GM12878 (cell line): ENCODE measurements around the gene LARP4B. TPM values are rescaled to one million over a fixed set of nuclear protein-coding genes. Genes with fewer than 3 reads are reported as not detected.

Experiments
- ATAC-seq: fragments of 200-7000 bp; cut with Tn5 transposase; 3 replicates; pipeline ENCODE4 v1.9.1; 2020; ENCODE audit warnings: mild to moderate bottlenecking, moderate library complexity
- BruUV-seq: library from RNA; stranded (reverse); fragments of 400-500 nt; replicated peaks from 2 replicates; lab custom pipeline; 2021; lab: Mats Ljungman, UMichigan
- CTCF ChIA-PET: fragments of 300-600 bp; sonication (Branson Sonifier 250); formaldehyde crosslinking; extraction: SDS; loops from one replicate; lab custom pipeline; 2021; ENCODE audit warnings: inconsistent platforms; lab: Yijun Ruan, JAX
- POLR2A ChIA-PET: fragments of 350-600 bp; formaldehyde crosslinking; extraction: SDS; loops from one replicate; lab custom pipeline; 2021; ENCODE audit warnings: inconsistent platforms; lab: Charles Lee
- RAD21 ChIA-PET: fragments of 300-600 bp; sonication (Branson Sonifier 250); formaldehyde crosslinking; loops from one replicate; lab custom pipeline; 2023; ENCODE audit warnings: antibody characterized with exemption; ENCODE audit not compliant: unreplicated experiment; lab: Charles Lee
- SMC1A ChIA-PET: fragments of 300-600 bp; sonication (Branson Sonifier 250); formaldehyde crosslinking; loops from one replicate; lab custom pipeline; 2023; ENCODE audit not compliant: unreplicated experiment, uncharacterized antibody; lab: Charles Lee
- DNase-seq: peaks from one replicate; pipeline ENCODE4 v3.0.0-alpha.2; 2011; ENCODE audit warnings: low read depth, low spot score
- FAIRE-seq: peaks from 3 replicates; lab custom pipeline; 2011; peaks lifted over from hg19 to GRCh38; lab: Jason Lieb, UNC
- H2AFZ ChIP-seq: 2 replicates; pipeline ENCODE4 v1.6.0; 2011; ENCODE audit warnings: low read depth, low read length, control low read depth; ENCODE audit not compliant: control insufficient read depth
- H3K27ac ChIP-seq: 2 replicates; pipeline ENCODE4 v1.5.1; 2011; ENCODE audit warnings: control low read depth; ENCODE audit not compliant: control insufficient read depth, insufficient read depth
- H3K27me3 ChIP-seq, 2 experiments: replicated peaks in 1 of 2; 2 replicates each; pipeline versions ENCODE4 v1.6.0 to v1.6.1; 2011; ENCODE audit warnings: low read length in 1 of 2; ENCODE audit not compliant: control insufficient read depth in 2 of 2, insufficient read depth in 2 of 2
- H3K36me3 ChIP-seq, 2 experiments: 2 replicates each; pipeline ENCODE4 v1.5.1; 2011; ENCODE audit warnings: low read length in 1 of 2; ENCODE audit not compliant: control insufficient read depth in 2 of 2, insufficient read depth in 2 of 2
- H3K4me1 ChIP-seq: 2 replicates; pipeline ENCODE4 v1.6.1; 2011; ENCODE audit warnings: mild to moderate bottlenecking, low read length, moderate library complexity, mixed read lengths; ENCODE audit not compliant: control insufficient read depth, insufficient read depth
- H3K4me2 ChIP-seq: 2 replicates; pipeline ENCODE4 v1.6.0; 2011; ENCODE audit warnings: control low read depth; ENCODE audit not compliant: control insufficient read depth, insufficient read depth
- H3K4me3 ChIP-seq: fragments of 200-600 bp; sonication (generic); 2 replicates; pipeline ENCODE4 v1.5.1; 2016
- H3K79me2 ChIP-seq: 2 replicates; pipeline ENCODE4 v1.6.0; 2011; ENCODE audit warnings: low read length; ENCODE audit not compliant: control insufficient read depth, insufficient read depth
- H3K9ac ChIP-seq: 2 replicates; pipeline ENCODE4 v1.8.0; 2011; ENCODE audit warnings: low read length, control low read depth, mixed read lengths; ENCODE audit not compliant: control insufficient read depth, insufficient read depth
- H3K9me3 ChIP-seq: replicated peaks from 3 replicates; pipeline ENCODE4 v1.5.1; 2011; ENCODE audit warnings: mild to moderate bottlenecking, low read length; ENCODE audit not compliant: control insufficient read depth, insufficient read depth
- H4K20me1 ChIP-seq: 2 replicates; pipeline ENCODE4 v1.6.0; 2011; ENCODE audit not compliant: control insufficient read depth, insufficient read depth
- CREM ChIP-seq: IDR thresholded peaks from 2 replicates; pipeline ENCODE4 v1.6.1; 2014; ENCODE audit warnings: antibody characterized with exemption, low read depth
- FOXM1 ChIP-seq: IDR thresholded peaks from 2 replicates; pipeline ENCODE4 v1.6.1; 2012; ENCODE audit warnings: low read depth, mild to moderate bottlenecking, inconsistent platforms, low read length, moderate library complexity
- RAD51 ChIP-seq: fragments of 450-650 bp; IDR thresholded peaks from 2 replicates; pipeline ENCODE4 v1.6.1; 2016; ENCODE audit warnings: moderate library complexity, mild to moderate bottlenecking, inconsistent platforms
- RFX5 ChIP-seq: IDR thresholded peaks from 2 replicates; pipeline ENCODE4 v1.6.1; 2011; ENCODE audit warnings: low read depth, low read length, improper control_type of control experiment
- SIN3A ChIP-seq: IDR thresholded peaks from 2 replicates; pipeline ENCODE4 v1.6.1; 2012; ENCODE audit warnings: low read depth, low read length, improper control_type of control experiment
- SMAD5 ChIP-seq: IDR thresholded peaks from 2 replicates; pipeline ENCODE4 v1.6.1; 2016; ENCODE audit warnings: antibody characterized with exemption, low read depth
- SPI1 ChIP-seq: IDR thresholded peaks from 2 replicates; pipeline ENCODE4 v1.6.1; 2011; ENCODE audit warnings: low read depth, mild to moderate bottlenecking, low read length, moderate library complexity, borderline replicate concordance; ENCODE audit not compliant: insufficient read depth
- SRF ChIP-seq, 2 experiments: IDR thresholded peaks; 2 replicates each; pipeline ENCODE4 v1.6.1; 2011; ENCODE audit warnings: low read depth in 2 of 2, low read length in 2 of 2, mild to moderate bottlenecking in 1 of 2, moderate library complexity in 1 of 2
- TCF3 ChIP-seq: IDR thresholded peaks from 2 replicates; pipeline ENCODE4 v1.6.1; 2012; ENCODE audit warnings: low read depth, mild to moderate bottlenecking, low read length, borderline replicate concordance; ENCODE audit not compliant: insufficient read depth
- WGBS: methylation state at CpG from one replicate; pipeline ENCODE4 v1.1.6; 2016; ENCODE audit warnings: low lambda C conversion rate; ENCODE audit not compliant: insufficient replicate concordance, insufficient coverage; ENCODE audit errors: missing lambda C conversion rate; 5-methylcytosine and 5-hydroxymethylcytosine counted together
- in situ Hi-C: fragments of 300-500 bp; cut with MboI; formaldehyde crosslinking; loops from 9 replicates; pipeline ENCODE4 v1.14.3; 2018; ENCODE audit warnings: mixed read lengths
- intact Hi-C: fragments of 100-400 bp; cut with micrococcal nuclease; formaldehyde crosslinking; loops from one replicate; pipeline ENCODE4 v1.14.2; 2022; ENCODE audit not compliant: unreplicated experiment
- polyA plus RNA-seq, 11 experiments: library from polyadenylated mRNA; depleted of rRNA in 4 of 11; unstranded in 6 of 11; stranded (reverse) in 5 of 11; fragments of >200 nt; fragmentation: Nextera tagmentation in 4 of 11; fragmentation: Illumina TruSeq in 1 of 11; extraction: Ambion mirVana in 4 of 11; extraction: Trizol in 1 of 11; gene quantifications; 1 replicate in 1 of 11; 2 replicates in 10 of 11; pipeline versions ENCODE4 v1.2.1 to v1.2.3, GENCODE V29; 2011 to 2016; ENCODE audit warnings: inconsistent platforms in 2 of 11, missing spikeins in 2 of 11, low read depth in 1 of 11
- total RNA-seq, 4 experiments: library from RNA; depleted of rRNA in 3 of 4; stranded (reverse); fragments of >200 nt in 3 of 4; fragmentation: Illumina TruSeq in 1 of 4; extraction: Trizol in 1 of 4; gene quantifications; 2 replicates each; pipeline versions ENCODE4 v1.2.1 to v1.2.3, GENCODE V29; 2013 to 2021
- TF ChIP-seq, protein P1 (sequence below): fragments of 450-650 bp; IDR thresholded peaks from 2 replicates; pipeline ENCODE4 v1.6.1; 2016; ENCODE audit warnings: mild to moderate bottlenecking, moderate library complexity, borderline replicate concordance
- TF ChIP-seq, protein P2 (sequence below): IDR thresholded peaks from 2 replicates; pipeline ENCODE4 v1.6.1; 2011; ENCODE audit warnings: mild to moderate bottlenecking, low read depth, low read length, moderate library complexity; ENCODE audit not compliant: insufficient replicate concordance

Gene LARP4B
- total and polyA plus RNA-seq, 10 of the 15 experiments (the other 5 are each of a cell fraction or from before 2014, with no cell fraction given): 10.5 to 119 (median 39.4) TPM

- intact Hi-C loops: no loop called here
- no peaks in the 10 kb centered on the region for H3K4me1 ChIP-seq
- ATAC-seq (no peak), FAIRE-seq (no peak), DNase-seq (no peak)
- no peak overlapping the region for H3K9ac ChIP-seq
- no peaks in the 10 kb centered on the region for H3K27me3 ChIP-seq
- TF ChIP-seq, protein P1, sequence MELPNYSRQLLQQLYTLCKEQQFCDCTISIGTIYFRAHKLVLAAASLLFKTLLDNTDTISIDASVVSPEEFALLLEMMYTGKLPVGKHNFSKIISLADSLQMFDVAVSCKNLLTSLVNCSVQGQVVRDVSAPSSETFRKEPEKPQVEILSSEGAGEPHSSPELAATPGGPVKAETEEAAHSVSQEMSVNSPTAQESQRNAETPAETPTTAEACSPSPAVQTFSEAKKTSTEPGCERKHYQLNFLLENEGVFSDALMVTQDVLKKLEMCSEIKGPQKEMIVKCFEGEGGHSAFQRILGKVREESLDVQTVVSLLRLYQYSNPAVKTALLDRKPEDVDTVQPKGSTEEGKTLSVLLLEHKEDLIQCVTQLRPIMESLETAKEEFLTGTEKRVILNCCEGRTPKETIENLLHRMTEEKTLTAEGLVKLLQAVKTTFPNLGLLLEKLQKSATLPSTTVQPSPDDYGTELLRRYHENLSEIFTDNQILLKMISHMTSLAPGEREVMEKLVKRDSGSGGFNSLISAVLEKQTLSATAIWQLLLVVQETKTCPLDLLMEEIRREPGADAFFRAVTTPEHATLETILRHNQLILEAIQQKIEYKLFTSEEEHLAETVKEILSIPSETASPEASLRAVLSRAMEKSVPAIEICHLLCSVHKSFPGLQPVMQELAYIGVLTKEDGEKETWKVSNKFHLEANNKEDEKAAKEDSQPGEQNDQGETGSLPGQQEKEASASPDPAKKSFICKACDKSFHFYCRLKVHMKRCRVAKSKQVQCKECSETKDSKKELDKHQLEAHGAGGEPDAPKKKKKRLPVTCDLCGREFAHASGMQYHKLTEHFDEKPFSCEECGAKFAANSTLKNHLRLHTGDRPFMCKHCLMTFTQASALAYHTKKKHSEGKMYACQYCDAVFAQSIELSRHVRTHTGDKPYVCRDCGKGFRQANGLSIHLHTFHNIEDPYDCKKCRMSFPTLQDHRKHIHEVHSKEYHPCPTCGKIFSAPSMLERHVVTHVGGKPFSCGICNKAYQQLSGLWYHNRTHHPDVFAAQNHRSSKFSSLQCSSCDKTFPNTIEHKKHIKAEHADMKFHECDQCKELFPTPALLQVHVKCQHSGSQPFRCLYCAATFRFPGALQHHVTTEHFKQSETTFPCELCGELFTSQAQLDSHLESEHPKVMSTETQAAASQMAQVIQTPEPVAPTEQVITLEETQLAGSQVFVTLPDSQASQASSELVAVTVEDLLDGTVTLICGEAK: no peak
- TF ChIP-seq FOXM1 (no peak), TCF3 (no peak), RFX5 (no peak), RAD51 (no peak), SMAD5 (no peak), SRF (IDR thresholded peaks at IDR 0.05; ENCODE audit: low read depth in 2 of 2, low read length in 2 of 2) (no peak), SPI1 (no peak), CREM (no peak), SIN3A (no peak)
- TF ChIP-seq, protein P2, sequence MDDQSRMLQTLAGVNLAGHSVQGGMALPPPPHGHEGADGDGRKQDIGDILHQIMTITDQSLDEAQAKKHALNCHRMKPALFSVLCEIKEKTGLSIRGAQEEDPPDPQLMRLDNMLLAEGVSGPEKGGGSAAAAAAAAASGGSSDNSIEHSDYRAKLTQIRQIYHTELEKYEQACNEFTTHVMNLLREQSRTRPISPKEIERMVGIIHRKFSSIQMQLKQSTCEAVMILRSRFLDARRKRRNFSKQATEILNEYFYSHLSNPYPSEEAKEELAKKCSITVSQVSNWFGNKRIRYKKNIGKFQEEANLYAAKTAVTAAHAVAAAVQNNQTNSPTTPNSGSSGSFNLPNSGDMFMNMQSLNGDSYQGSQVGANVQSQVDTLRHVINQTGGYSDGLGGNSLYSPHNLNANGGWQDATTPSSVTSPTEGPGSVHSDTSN: no peak
- no peak overlapping the region for H3K27ac ChIP-seq
- 46% methylated on average over 3 of the region's 3 CpGs for WGBS
- RAD21 ChIA-PET: no interaction called here
- CTCF ChIA-PET: no interaction called here
- H3K79me2 ChIP-seq: no peaks in the 10 kb centered on the region
- H3K9me3 ChIP-seq: no peaks in the 10 kb centered on the region
- in situ Hi-C loops: no loop called here
- no peak overlapping the region for H3K4me2 ChIP-seq
- SMC1A ChIA-PET: interaction anchor here (0.6 kb wide), 1 partner anchor 43 kb away, joined by 3 read pairs; no protein-coding TSS in a partner anchor
- no peaks in the 10 kb centered on the region for H4K20me1 ChIP-seq
- POLR2A ChIA-PET: no interaction called here
- no peak overlapping the region for H2AFZ ChIP-seq
- no TSS peak for BruUV-seq
- no peaks in the 10 kb centered on the region for H3K36me3 ChIP-seq
- no peak overlapping the region for H3K4me3 ChIP-seq
These were observed 30.8 kb upstream of the LARP4B start for GRCh38 chr10:962342-962741.
